ENCODE results near the gene TXNDC8.

DNA sequence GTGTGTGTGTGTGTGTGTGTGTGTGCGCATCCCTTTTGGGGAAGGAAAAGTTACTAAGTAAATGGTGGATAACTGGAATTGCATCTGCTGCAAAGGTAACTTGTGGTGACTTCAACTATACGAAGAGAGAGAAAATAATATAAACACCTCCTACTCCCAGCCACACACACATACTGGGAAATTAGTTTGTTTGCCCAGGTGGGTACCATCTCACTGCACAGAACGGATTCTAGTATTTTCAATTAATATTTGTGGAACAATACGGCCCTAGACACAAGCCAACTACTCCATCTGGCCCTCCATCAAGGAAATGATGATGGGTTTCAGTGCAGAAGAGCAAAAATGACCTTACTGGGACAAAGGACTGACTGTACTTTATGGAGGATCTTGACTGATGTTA is 49.2 kb downstream of the TXNDC8 start:
- TF ChIP-seq, protein P1, sequence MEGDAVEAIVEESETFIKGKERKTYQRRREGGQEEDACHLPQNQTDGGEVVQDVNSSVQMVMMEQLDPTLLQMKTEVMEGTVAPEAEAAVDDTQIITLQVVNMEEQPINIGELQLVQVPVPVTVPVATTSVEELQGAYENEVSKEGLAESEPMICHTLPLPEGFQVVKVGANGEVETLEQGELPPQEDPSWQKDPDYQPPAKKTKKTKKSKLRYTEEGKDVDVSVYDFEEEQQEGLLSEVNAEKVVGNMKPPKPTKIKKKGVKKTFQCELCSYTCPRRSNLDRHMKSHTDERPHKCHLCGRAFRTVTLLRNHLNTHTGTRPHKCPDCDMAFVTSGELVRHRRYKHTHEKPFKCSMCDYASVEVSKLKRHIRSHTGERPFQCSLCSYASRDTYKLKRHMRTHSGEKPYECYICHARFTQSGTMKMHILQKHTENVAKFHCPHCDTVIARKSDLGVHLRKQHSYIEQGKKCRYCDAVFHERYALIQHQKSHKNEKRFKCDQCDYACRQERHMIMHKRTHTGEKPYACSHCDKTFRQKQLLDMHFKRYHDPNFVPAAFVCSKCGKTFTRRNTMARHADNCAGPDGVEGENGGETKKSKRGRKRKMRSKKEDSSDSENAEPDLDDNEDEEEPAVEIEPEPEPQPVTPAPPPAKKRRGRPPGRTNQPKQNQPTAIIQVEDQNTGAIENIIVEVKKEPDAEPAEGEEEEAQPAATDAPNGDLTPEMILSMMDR (IDR thresholded peaks at IDR 0.05): no peak
- TF ChIP-seq POLR2A (IDR thresholded peaks at IDR 0.05; ENCODE audit: low read depth) (no peak), EP300 (IDR thresholded peaks at IDR 0.05) (no peak), POLR2AphosphoS5 (IDR thresholded peaks at IDR 0.05) (no peak)

All from esophagus muscularis mucosa (tissue), 4 donors.